Measurements from ENCODE around the gene MROH2A. TPM values are rescaled to one million over a fixed set of nuclear protein-coding genes. Genes with fewer than 3 reads are reported as not detected.

MROH2A gene
- total and polyA plus RNA-seq, 2 donors = 0.39 to 0.71 TPM

GRCh38 chr2:233844064-233844807 lies 66.1 kb downstream of the MROH2A start:
- WGBS = 96% methylated on average over 19 of the region's 19 CpGs
- Histone ChIP-seq H3K4me3 (ENCODE audit: low read length in 2 of 2) (no peak overlapping the region), H3K9me3 (ENCODE audit: control insufficient read depth in 2 of 2, insufficient read depth in 1 of 2, low read length in 1 of 2) (peaks cover 1 to 5% of the 10 kb centered on the region in 2 donors), H3K4me1 (ENCODE audit: control insufficient read depth in 2 of 2, insufficient read depth in 2 of 2, low read length in 2 of 2) (no peaks in the 10 kb centered on the region), H3K36me3 (ENCODE audit: control insufficient read depth in 2 of 2, insufficient read depth in 2 of 2, low read length in 1 of 2) (peaks cover 85 to 94% of the 10 kb centered on the region in 2 donors), H3K27ac (ENCODE audit: low read depth in 1 of 2, low read length in 1 of 2) (no peak overlapping the region), H3K27me3 (ENCODE audit: control insufficient read depth in 2 of 2, insufficient read depth in 1 of 2, low read length in 1 of 2) (no peaks in the 10 kb centered on the region)
- DNase-seq (ENCODE audit: low read depth in 6 of 9, low spot score in 9 of 9) = no peak

GRCh38 chr2:233844836-233845235 lies 66.7 kb downstream of the MROH2A start:
- no peak overlapping the region for H3K27ac ChIP-seq (ENCODE audit: low read depth in 1 of 2, low read length in 1 of 2)
- H3K4me1 ChIP-seq (ENCODE audit: control insufficient read depth in 2 of 2, insufficient read depth in 2 of 2, low read length in 2 of 2) = no peaks in the 10 kb centered on the region
- H3K9me3 ChIP-seq (ENCODE audit: control insufficient read depth in 2 of 2, insufficient read depth in 1 of 2, low read length in 1 of 2) = peaks cover 1 to 5% of the 10 kb centered on the region in 2 donors
- no peaks in the 10 kb centered on the region for H3K27me3 ChIP-seq (ENCODE audit: control insufficient read depth in 2 of 2, insufficient read depth in 1 of 2, low read length in 1 of 2)
- H3K4me3 ChIP-seq (ENCODE audit: low read length in 2 of 2) = no peak overlapping the region
- 97% methylated on average over 3 of the region's 3 CpGs for WGBS
- peaks cover 85 to 94% of the 10 kb centered on the region in 2 donors for H3K36me3 ChIP-seq (ENCODE audit: control insufficient read depth in 2 of 2, insufficient read depth in 2 of 2, low read length in 1 of 2)
- DNase-seq (ENCODE audit: low read depth in 6 of 9, low spot score in 9 of 9) = no peak

GRCh38 chr2:233845301-233846060 lies 67.4 kb downstream of the MROH2A start:
- Histone ChIP-seq H3K4me3 (ENCODE audit: low read length in 2 of 2) (no peak overlapping the region), H3K36me3 (ENCODE audit: control insufficient read depth in 2 of 2, insufficient read depth in 2 of 2, low read length in 1 of 2) (peaks cover 85 to 94% of the 10 kb centered on the region in 2 donors), H3K4me1 (ENCODE audit: control insufficient read depth in 2 of 2, insufficient read depth in 2 of 2, low read length in 2 of 2) (no peaks in the 10 kb centered on the region), H3K27me3 (ENCODE audit: control insufficient read depth in 2 of 2, insufficient read depth in 1 of 2, low read length in 1 of 2) (no peaks in the 10 kb centered on the region), H3K27ac (ENCODE audit: low read depth in 1 of 2, low read length in 1 of 2) (no peak overlapping the region), H3K9me3 (ENCODE audit: control insufficient read depth in 2 of 2, insufficient read depth in 1 of 2, low read length in 1 of 2) (peaks cover 1 to 5% of the 10 kb centered on the region in 2 donors)
- WGBS = 96% methylated on average over 1 of the region's 1 CpG
- no peak for DNase-seq (ENCODE audit: low read depth in 6 of 9, low spot score in 9 of 9)

- Histone ChIP-seq H3K36me3 (ENCODE audit: control insufficient read depth in 2 of 2, insufficient read depth in 2 of 2, low read length in 1 of 2) (peaks cover 79 to 91% of the 10 kb centered on the region in 2 donors), H3K4me1 (ENCODE audit: control insufficient read depth in 2 of 2, insufficient read depth in 2 of 2, low read length in 2 of 2) (peaks cover 0 to 3% of the 10 kb centered on the region in 2 donors), H3K9me3 (ENCODE audit: control insufficient read depth in 2 of 2, insufficient read depth in 1 of 2, low read length in 1 of 2) (peaks cover 1 to 5% of the 10 kb centered on the region in 2 donors), H3K27ac (ENCODE audit: low read depth in 1 of 2, low read length in 1 of 2) (no peak overlapping the region), H3K27me3 (ENCODE audit: control insufficient read depth in 2 of 2, insufficient read depth in 1 of 2, low read length in 1 of 2) (no peaks in the 10 kb centered on the region), H3K4me3 (ENCODE audit: low read length in 2 of 2) (no peak overlapping the region)
- 90% methylated on average over 16 of the region's 16 CpGs for WGBS
- DNase-seq (ENCODE audit: low read depth in 6 of 9, low spot score in 9 of 9) = no peak
Observed at GRCh38 chr2:233846387-233847247, 68.5 kb downstream of the MROH2A start.

GRCh38 chr2:233847248-233847898 lies 69.2 kb downstream of the MROH2A start:
- Histone ChIP-seq H3K9me3 (ENCODE audit: control insufficient read depth in 2 of 2, insufficient read depth in 1 of 2, low read length in 1 of 2) (peaks cover 1 to 5% of the 10 kb centered on the region in 2 donors), H3K4me3 (ENCODE audit: low read length in 2 of 2) (no peak overlapping the region), H3K27ac (ENCODE audit: low read depth in 1 of 2, low read length in 1 of 2) (no peak overlapping the region), H3K4me1 (ENCODE audit: control insufficient read depth in 2 of 2, insufficient read depth in 2 of 2, low read length in 2 of 2) (peaks cover 7 to 10% of the 10 kb centered on the region in 2 donors), H3K36me3 (ENCODE audit: control insufficient read depth in 2 of 2, insufficient read depth in 2 of 2, low read length in 1 of 2) (peaks cover 75 to 90% of the 10 kb centered on the region in 2 donors), H3K27me3 (ENCODE audit: control insufficient read depth in 2 of 2, insufficient read depth in 1 of 2, low read length in 1 of 2) (no peaks in the 10 kb centered on the region)
- WGBS = 97% methylated on average over 13 of the region's 13 CpGs
- no peak for DNase-seq (ENCODE audit: low read depth in 6 of 9, low spot score in 9 of 9)

GRCh38 chr2:233848276-233848675 lies 70.1 kb downstream of the MROH2A start:
- Histone ChIP-seq H3K4me1 (ENCODE audit: control insufficient read depth in 2 of 2, insufficient read depth in 2 of 2, low read length in 2 of 2) (peaks cover 10 to 14% of the 10 kb centered on the region in 2 donors), H3K27ac (ENCODE audit: low read depth in 1 of 2, low read length in 1 of 2) (no peak overlapping the region), H3K27me3 (ENCODE audit: control insufficient read depth in 2 of 2, insufficient read depth in 1 of 2, low read length in 1 of 2) (no peaks in the 10 kb centered on the region), H3K36me3 (ENCODE audit: control insufficient read depth in 2 of 2, insufficient read depth in 2 of 2, low read length in 1 of 2) (peaks cover 68 to 86% of the 10 kb centered on the region in 2 donors), H3K9me3 (ENCODE audit: control insufficient read depth in 2 of 2, insufficient read depth in 1 of 2, low read length in 1 of 2) (peaks cover 1 to 5% of the 10 kb centered on the region in 2 donors), H3K4me3 (ENCODE audit: low read length in 2 of 2) (no peak overlapping the region)
- no peak for DNase-seq (ENCODE audit: low read depth in 6 of 9, low spot score in 9 of 9)
- WGBS = 99% methylated on average over 13 of the region's 13 CpGs

GRCh38 chr2:233849607-233850271 lies 71.6 kb downstream of the MROH2A start:
- Histone ChIP-seq H3K4me1 (ENCODE audit: control insufficient read depth in 2 of 2, insufficient read depth in 2 of 2, low read length in 2 of 2) (peaks cover 16 to 17% of the 10 kb centered on the region in 2 donors), H3K27ac (ENCODE audit: low read depth in 1 of 2, low read length in 1 of 2) (no peak overlapping the region), H3K9me3 (ENCODE audit: control insufficient read depth in 2 of 2, insufficient read depth in 1 of 2, low read length in 1 of 2) (peaks cover 1 to 5% of the 10 kb centered on the region in 2 donors), H3K36me3 (ENCODE audit: control insufficient read depth in 2 of 2, insufficient read depth in 2 of 2, low read length in 1 of 2) (peaks cover 54 to 71% of the 10 kb centered on the region in 2 donors), H3K4me3 (ENCODE audit: low read length in 2 of 2) (no peak overlapping the region), H3K27me3 (ENCODE audit: control insufficient read depth in 2 of 2, insufficient read depth in 1 of 2, low read length in 1 of 2) (no peaks in the 10 kb centered on the region)
- 94% methylated on average over 13 of the region's 13 CpGs for WGBS
- no peak for DNase-seq (ENCODE audit: low read depth in 6 of 9, low spot score in 9 of 9)

GRCh38 chr2:233850745-233851144 lies 72.6 kb downstream of the MROH2A start:
- no peak for DNase-seq (ENCODE audit: low read depth in 6 of 9, low spot score in 9 of 9)
- no peaks in the 10 kb centered on the region for H3K27me3 ChIP-seq (ENCODE audit: control insufficient read depth in 2 of 2, insufficient read depth in 1 of 2, low read length in 1 of 2)
- WGBS = 98% methylated on average over 7 of the region's 7 CpGs
- no peak overlapping the region for H3K27ac ChIP-seq (ENCODE audit: low read depth in 1 of 2, low read length in 1 of 2)
- H3K9me3 ChIP-seq (ENCODE audit: control insufficient read depth in 2 of 2, insufficient read depth in 1 of 2, low read length in 1 of 2) = peaks cover 1 to 5% of the 10 kb centered on the region in 2 donors
- peaks cover 17 to 20% of the 10 kb centered on the region in 2 donors for H3K4me1 ChIP-seq (ENCODE audit: control insufficient read depth in 2 of 2, insufficient read depth in 2 of 2, low read length in 2 of 2)
- H3K4me3 ChIP-seq (ENCODE audit: low read length in 2 of 2) = no peak overlapping the region
- peaks cover 47 to 63% of the 10 kb centered on the region in 2 donors for H3K36me3 ChIP-seq (ENCODE audit: control insufficient read depth in 2 of 2, insufficient read depth in 2 of 2, low read length in 1 of 2)
